HG03108 (cell line): ENCODE measurements around the gene DTNB.

Experiments used
- ATAC-seq: cut with Tn5 transposase; IDR thresholded peaks from one replicate; pipeline ENCODE4 v1.9.1; 2021; ENCODE audit warnings: moderate library complexity; ENCODE audit not compliant: unreplicated experiment

Gene DTNB

DNA sequence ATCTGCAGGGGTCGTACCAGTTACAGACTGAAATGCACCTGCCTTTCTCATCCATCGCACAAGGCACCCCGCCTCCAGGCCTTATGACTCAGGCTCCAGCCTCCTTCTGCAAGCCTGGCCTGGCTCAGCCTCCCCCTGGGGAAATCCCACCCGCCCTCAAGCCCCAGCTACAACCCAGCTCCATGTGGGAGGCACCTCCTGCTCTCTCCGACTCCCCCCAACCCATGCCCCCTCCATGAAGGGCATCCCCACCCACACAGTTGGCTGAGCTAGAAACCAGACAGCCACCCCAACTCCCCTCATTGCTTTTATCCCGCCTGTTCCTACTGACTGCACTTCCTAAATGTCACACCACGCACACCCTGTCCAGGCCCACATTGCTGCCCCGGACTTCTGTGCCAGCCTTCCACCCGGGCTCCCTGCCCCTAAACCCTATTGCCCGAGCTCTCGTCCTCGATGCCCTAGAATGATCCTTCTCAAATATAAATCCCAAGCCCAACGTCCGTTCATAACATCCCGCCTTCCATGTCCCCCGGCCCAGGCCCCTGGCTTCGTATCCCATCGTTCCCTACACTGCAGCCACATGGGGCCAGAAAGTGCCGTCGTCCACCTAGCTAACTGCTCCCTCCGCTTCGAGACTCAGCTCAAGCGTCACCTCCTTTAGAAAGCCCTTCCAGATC, 341.6 kb downstream of the DTNB start:
- no peak for ATAC-seq

DNA sequence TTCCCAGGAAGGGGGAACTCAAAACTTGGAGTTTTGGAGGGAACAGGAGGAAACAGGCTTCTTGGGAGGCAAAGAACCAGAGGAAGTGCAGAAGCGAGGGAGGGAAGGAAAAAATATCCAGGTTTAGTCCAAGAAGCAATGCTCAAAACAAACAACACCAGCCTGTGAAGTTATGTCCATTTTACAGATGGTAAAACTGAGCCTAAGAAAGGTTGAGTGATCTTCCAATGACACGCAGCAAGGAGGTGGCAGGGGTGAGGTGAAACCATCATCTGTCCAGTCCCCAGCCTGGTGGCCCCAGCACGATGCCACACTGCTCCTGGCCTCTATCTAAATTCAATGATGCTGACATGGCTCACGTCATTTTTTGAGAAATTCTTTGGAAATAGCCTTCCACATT, 342.4 kb downstream of the DTNB start:
- ATAC-seq: no peak

DNA sequence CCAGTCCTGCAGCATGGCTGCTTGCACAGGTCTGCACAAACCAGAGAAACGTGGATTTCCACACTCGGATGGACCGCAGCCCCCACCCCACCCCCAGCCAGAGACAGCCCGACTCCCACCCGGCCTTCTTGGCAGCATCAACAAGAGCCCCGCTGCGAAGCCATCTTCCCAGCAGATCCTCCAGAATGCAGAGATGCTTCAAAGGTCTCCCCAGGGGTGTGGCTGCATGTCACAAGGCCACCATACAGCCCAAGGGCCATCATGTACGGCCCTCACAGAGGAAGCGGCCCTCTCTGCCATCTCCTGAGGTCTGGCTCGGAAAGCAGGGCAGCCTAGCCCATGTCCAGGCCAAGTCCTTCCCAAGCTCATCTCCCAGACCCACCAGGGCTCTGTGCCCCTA, 343.1 kb downstream of the DTNB start:
- no peak for ATAC-seq

DNA sequence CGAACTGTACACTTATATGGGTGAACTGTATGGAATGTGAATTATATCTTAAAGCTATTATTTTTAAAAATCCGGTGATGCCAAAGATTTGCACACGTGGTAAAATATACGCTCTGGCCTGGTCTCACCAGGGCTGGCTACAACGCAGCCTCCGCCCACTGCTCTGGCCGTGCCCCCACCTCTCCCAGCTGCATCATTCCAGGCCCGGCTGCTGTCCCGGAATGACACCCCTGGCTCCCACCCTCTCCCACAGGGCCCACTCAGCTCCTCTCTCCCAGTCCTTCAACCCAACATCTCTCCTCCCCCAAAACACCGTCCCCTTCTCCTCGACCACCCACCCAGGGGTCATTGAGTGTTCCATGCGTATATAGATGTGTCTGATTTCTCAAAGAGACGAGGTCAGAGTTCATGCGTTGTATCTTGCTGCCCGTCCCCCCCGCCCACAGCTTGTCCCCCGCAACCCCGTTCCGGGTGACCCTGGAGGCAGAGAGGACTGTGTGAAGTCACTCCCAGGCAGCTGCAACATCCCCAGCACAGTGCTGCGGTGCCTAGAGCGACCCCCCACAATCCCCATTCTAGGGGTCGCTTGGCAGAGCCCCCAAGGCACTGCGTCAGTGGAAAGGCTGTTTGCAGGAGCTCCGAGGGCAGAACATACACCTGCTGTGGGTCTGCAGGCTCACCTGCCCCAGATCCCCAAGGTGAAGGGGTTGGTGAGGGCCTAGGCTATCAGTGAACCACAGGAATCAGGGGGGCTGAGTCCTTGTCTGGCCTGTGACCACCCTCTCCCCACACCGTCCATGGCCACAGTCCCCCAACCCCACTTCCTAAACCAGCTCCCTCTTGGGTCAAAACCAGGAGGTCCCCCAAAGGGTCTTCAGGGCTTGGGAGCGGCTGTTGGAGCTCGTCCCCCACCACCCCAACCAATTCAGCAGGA, 345.0 kb downstream of the DTNB start:
- no peak for ATAC-seq
